Glutamatergic neuron (in vitro differentiated cells): ENCODE results near the gene SPATA31D1. TPM values are rescaled to one million over a fixed set of nuclear protein-coding genes. Genes with fewer than 3 reads are reported as not detected.

ENCODE experiments used
- DNase-seq: peaks from one replicate; pipeline ENCODE4 v3.0.0; 2022
- H3K27ac Mint-ChIP-seq: one replicate; pipeline ENCODE4 v1.8.0; 2020; ENCODE audit warnings: mild to moderate bottlenecking, mixed read lengths, inconsistent platforms; ENCODE audit not compliant: unreplicated experiment
- H3K27me3 Mint-ChIP-seq: one replicate; pipeline ENCODE4 v1.8.0; 2020; ENCODE audit warnings: mild to moderate bottlenecking, moderate library complexity, mixed read lengths, inconsistent platforms; ENCODE audit not compliant: unreplicated experiment
- H3K36me3 Mint-ChIP-seq: one replicate; pipeline ENCODE4 v1.8.0; 2020; ENCODE audit warnings: mild to moderate bottlenecking, mixed read lengths, inconsistent platforms; ENCODE audit not compliant: unreplicated experiment
- H3K4me1 Mint-ChIP-seq: one replicate; pipeline ENCODE4 v1.8.0; 2020; ENCODE audit warnings: mild to moderate bottlenecking, low read depth, mixed read lengths, inconsistent platforms; ENCODE audit not compliant: unreplicated experiment
- H3K4me3 Mint-ChIP-seq: one replicate; pipeline ENCODE4 v1.8.0; 2020; ENCODE audit warnings: mild to moderate bottlenecking, mixed read lengths, inconsistent platforms; ENCODE audit not compliant: unreplicated experiment
- H3K9me3 Mint-ChIP-seq: one replicate; pipeline ENCODE4 v1.8.0; 2020; ENCODE audit warnings: mild to moderate bottlenecking, moderate library complexity, mixed read lengths, inconsistent platforms; ENCODE audit not compliant: unreplicated experiment
- total RNA-seq: library from RNA; stranded (reverse); fragmentation: NEBNext Ultra II Directional; extraction: Animal tissue kit (Norgen Biotek cat#: 25700); gene quantifications from one replicate; pipeline ENCODE4 v1.2.1, GENCODE V29; 2021; ENCODE audit not compliant: unreplicated experiment
- TF ChIP-seq, protein P1 (sequence below): fragments of 200-600 bp; sonication (generic); IDR thresholded peaks from one replicate; pipeline ENCODE4 v1.5.0; 2021; ENCODE audit not compliant: partially characterized antibody, unreplicated experiment

The SPATA31D1 gene
- total RNA-seq, 1 donor from 2014 or later = not detected

DNA sequence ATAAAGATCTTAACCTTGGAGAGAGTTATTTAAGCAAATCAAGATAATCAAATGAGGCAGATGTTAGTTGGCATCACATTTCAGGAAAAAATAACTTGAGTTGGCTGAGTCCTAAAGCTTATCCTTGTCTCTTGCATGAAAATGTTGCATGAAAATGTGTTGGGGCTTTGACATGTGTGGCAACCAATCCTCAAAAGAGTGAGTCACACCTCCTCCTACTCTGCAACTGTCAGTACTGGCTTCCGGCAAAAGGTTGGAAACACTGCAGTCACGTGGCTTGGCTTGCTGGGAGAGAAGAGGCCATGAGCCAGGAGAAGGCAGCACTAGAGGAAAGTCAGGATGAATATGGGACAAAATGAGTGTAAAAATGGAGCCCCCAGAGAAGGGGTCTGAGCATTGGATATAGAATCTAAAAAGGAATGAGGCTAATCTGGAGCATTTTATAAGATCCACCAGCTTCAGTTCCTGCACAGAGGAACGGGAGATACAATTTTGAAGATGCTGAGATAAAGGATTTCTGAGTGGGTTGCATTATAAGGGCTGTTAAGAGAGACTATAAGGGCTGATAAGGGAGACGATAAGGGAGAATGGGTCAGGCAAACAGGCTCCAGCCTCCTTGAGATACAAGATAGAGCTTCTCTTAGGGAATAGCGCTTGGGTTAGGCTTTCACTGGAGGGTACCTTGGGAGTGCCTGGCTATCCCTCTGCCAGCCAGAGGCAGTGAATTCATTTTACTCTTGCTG is 43.1 kb downstream of the SPATA31D1 start:
- no peak for DNase-seq
- H3K4me3 Mint-ChIP-seq = no peak overlapping the region
- peaks cover 8% of the 10 kb centered on the region for H3K4me1 Mint-ChIP-seq
- TF ChIP-seq, protein P1, sequence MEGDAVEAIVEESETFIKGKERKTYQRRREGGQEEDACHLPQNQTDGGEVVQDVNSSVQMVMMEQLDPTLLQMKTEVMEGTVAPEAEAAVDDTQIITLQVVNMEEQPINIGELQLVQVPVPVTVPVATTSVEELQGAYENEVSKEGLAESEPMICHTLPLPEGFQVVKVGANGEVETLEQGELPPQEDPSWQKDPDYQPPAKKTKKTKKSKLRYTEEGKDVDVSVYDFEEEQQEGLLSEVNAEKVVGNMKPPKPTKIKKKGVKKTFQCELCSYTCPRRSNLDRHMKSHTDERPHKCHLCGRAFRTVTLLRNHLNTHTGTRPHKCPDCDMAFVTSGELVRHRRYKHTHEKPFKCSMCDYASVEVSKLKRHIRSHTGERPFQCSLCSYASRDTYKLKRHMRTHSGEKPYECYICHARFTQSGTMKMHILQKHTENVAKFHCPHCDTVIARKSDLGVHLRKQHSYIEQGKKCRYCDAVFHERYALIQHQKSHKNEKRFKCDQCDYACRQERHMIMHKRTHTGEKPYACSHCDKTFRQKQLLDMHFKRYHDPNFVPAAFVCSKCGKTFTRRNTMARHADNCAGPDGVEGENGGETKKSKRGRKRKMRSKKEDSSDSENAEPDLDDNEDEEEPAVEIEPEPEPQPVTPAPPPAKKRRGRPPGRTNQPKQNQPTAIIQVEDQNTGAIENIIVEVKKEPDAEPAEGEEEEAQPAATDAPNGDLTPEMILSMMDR = no peak
- H3K27ac Mint-ChIP-seq = no peak overlapping the region
- H3K27me3 Mint-ChIP-seq = no peaks in the 10 kb centered on the region
- no peaks in the 10 kb centered on the region for H3K9me3 Mint-ChIP-seq
- no peaks in the 10 kb centered on the region for H3K36me3 Mint-ChIP-seq

DNA sequence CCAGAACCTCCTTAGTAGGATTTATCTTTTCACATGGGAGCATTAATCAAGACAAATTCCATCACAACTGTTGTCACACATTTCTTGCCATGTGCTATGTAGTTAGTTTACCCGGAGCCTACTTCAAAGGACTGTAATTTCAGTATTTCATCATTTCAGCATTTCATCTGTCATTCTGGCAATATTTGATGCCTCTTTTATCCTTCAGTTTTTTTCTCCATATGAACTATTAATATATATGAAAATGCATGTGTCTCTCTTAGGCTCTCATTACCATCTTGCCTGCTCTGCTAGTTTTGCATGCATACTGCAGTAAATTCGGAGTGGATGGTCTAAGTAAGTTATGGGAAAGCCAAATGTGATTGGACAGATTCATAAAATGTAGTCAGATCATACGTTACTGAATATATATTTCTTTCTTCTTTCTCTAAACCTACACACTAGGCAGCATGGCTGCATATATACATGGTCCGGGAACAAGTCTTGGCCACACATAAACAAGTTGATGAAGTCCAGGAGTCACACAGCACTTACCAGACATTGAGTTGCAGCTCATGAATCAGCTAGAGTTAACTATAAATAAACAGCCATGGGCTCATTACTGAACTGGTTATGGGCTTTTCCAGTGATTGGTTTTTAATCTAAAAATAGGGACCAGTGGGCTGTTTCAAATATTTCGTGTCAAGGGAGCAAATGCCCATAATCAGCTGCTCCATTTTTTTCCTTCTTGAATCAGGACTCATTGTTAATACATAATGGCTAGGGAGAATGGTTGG is 46.6 kb downstream of the SPATA31D1 start:
- Mint-ChIP-seq H3K36me3 (no peaks in the 10 kb centered on the region), H3K27me3 (no peaks in the 10 kb centered on the region), H3K9me3 (no peaks in the 10 kb centered on the region), H3K4me1 (peaks cover 8% of the 10 kb centered on the region), H3K27ac (no peak overlapping the region), H3K4me3 (no peak overlapping the region)
- TF ChIP-seq, protein P1 = no peak
- DNase-seq = no peak

DNA sequence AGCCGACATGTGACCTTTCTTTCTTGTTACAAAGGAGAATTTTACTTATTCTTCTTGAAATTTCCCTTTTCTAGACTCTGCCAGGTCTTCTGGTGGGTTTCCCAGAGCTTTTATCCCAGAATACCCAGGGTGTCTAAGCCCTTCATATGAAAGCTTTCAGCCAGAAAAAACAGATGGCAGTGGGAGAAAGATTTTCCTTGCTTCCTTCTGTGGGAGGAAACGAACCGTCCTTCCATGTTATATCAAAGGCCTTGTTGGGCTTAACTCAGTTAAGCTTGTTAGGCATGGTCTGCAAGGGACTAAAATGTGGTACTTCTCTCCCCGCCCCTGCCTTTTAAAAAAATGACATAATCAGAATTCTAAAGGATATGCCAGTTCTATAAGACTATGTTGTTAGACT is 47.5 kb downstream of the SPATA31D1 start:
- Mint-ChIP-seq H3K9me3 (no peaks in the 10 kb centered on the region), H3K4me1 (peaks cover 8% of the 10 kb centered on the region), H3K4me3 (no peak overlapping the region), H3K27me3 (no peaks in the 10 kb centered on the region), H3K36me3 (no peaks in the 10 kb centered on the region), H3K27ac (no peak overlapping the region)
- DNase-seq = no peak
- TF ChIP-seq, protein P1 = no peak

DNA sequence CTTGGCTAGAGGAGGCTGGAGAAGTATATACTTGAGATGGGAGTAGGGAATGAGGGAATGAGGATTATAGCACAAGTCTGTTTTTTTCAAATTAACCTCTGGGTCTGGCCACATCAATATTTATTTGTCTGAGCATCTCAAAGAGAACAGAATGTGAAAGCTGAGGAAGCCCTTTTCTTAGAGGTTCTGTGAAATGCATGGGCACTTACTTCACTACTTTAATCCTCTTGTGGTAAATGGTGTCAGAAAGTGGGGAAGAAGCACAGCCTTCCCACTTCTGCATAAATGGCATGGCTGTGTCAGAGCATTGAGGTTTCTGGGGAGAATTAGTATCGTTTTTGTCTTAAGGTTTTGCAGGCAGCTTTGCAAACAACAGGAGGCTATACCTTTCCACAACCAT is 48.6 kb downstream of the SPATA31D1 start:
- H3K36me3 Mint-ChIP-seq = no peaks in the 10 kb centered on the region
- H3K27ac Mint-ChIP-seq = no peak overlapping the region
- no peak overlapping the region for H3K4me3 Mint-ChIP-seq
- no peaks in the 10 kb centered on the region for H3K27me3 Mint-ChIP-seq
- H3K4me1 Mint-ChIP-seq = peaks cover 6% of the 10 kb centered on the region
- no peak for DNase-seq
- H3K9me3 Mint-ChIP-seq = no peaks in the 10 kb centered on the region
- TF ChIP-seq, protein P1 = no peak

DNA sequence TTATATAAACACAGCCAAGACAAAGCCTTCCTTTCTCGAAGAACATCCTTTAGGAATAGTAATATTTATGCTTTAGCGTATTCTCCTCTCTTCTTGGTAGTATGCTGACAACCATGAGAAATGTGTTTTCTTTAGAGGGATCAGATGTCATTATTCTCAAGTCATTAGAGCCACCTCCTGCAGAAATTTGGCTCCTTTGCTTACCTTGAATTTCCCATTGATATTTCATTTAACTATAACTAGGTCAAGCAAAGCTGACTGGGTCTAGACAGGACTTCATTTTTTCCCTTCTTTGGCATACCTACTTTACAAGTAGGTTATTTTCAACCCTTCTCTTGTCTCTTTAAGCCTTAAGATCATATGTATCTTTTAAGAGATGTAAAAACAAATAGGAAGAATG is 50.3 kb downstream of the SPATA31D1 start:
- Mint-ChIP-seq H3K4me1 (peaks cover 6% of the 10 kb centered on the region), H3K27me3 (no peaks in the 10 kb centered on the region), H3K9me3 (no peaks in the 10 kb centered on the region), H3K4me3 (no peak overlapping the region), H3K27ac (no peak overlapping the region), H3K36me3 (no peaks in the 10 kb centered on the region)
- DNase-seq = no peak
- TF ChIP-seq, protein P1 = no peak
